OCI-LY7 (cell line): ENCODE data around the gene HAGHL.

ENCODE experiments used
- EZH2phosphoT487 ChIP-seq: fragments of 200-600 bp; sonication (generic); IDR thresholded peaks from 2 replicates; pipeline ENCODE4 v1.6.1; 2018; ENCODE audit warnings: low read depth, borderline replicate concordance, mild to moderate bottlenecking, mixed run types, antibody characterized with exemption, low read length, moderate library complexity, mixed read lengths
- TF ChIP-seq, protein P1 (sequence below): fragments of 200-600 bp; sonication (generic); conservative IDR thresholded peaks from 2 replicates; pipeline ENCODE4 v1.5.1; 2014; ENCODE audit warnings: mild to moderate bottlenecking, antibody characterized with exemption, low read length, moderate library complexity, mixed read lengths

DNA sequence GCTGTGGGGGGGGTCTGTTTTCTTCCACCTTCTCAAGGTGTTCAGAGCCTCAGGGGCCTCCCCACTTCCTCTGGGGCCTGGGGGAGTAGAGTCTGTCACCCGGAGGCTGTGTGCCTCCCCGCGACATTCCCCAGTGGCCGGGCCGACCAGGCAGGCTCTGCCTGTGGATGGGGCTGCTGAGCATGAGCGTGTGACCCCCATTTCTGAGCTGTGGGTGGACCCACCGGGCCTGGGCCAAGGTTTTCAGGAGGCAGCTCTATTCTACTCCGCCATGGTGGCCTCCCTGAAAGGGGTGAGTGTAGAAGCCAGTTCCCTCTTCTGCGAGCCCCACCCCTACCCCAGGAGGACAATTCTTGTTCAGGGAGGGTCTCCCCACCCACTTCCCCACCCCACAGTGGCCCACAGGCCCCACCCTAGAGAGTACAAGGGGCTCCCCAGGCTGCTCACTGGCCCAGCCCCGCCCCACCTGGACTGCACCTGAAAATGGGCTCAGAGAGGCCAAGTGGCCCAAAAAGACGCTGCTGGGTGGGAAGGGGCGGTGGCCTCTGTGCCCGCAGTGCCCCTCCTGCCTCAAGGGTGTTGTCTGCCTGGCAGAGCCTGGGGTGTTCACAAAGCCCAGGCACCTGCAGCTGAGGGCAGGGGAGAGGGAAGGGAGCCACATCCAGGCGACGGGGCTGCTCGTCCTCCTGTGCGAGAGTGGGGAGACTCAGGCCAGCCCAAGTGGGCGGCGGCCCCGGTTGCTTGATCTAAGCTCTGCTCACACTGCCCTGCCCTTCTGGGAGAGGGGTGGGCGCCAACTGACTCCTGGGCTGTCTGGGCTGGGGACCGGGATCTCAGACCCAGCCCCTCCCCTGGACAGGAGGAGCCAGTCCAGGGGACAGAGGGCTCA, 35.0 kb downstream of the HAGHL start:
- TF ChIP-seq, protein P1, sequence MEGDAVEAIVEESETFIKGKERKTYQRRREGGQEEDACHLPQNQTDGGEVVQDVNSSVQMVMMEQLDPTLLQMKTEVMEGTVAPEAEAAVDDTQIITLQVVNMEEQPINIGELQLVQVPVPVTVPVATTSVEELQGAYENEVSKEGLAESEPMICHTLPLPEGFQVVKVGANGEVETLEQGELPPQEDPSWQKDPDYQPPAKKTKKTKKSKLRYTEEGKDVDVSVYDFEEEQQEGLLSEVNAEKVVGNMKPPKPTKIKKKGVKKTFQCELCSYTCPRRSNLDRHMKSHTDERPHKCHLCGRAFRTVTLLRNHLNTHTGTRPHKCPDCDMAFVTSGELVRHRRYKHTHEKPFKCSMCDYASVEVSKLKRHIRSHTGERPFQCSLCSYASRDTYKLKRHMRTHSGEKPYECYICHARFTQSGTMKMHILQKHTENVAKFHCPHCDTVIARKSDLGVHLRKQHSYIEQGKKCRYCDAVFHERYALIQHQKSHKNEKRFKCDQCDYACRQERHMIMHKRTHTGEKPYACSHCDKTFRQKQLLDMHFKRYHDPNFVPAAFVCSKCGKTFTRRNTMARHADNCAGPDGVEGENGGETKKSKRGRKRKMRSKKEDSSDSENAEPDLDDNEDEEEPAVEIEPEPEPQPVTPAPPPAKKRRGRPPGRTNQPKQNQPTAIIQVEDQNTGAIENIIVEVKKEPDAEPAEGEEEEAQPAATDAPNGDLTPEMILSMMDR = no peak
- no peak for TF ChIP-seq EZH2phosphoT487
